Stimulated activated naive CD4-positive, alpha-beta T cell treated with Interleukin-2 at 50 U/mL for 16 hours (primary cell): Measurements from ENCODE around the gene PHF21B.
"Not testable (repeated sequence)": the region's sequence is repeated elsewhere in the genome, so short reads cannot be mapped to it uniquely, and the experiment has no call there.

ENCODE experiments used
- DNase-seq: peaks from one replicate; lab custom pipeline; 2025; lab: John Stamatoyannopoulos, UW

PHF21B gene

DNA sequence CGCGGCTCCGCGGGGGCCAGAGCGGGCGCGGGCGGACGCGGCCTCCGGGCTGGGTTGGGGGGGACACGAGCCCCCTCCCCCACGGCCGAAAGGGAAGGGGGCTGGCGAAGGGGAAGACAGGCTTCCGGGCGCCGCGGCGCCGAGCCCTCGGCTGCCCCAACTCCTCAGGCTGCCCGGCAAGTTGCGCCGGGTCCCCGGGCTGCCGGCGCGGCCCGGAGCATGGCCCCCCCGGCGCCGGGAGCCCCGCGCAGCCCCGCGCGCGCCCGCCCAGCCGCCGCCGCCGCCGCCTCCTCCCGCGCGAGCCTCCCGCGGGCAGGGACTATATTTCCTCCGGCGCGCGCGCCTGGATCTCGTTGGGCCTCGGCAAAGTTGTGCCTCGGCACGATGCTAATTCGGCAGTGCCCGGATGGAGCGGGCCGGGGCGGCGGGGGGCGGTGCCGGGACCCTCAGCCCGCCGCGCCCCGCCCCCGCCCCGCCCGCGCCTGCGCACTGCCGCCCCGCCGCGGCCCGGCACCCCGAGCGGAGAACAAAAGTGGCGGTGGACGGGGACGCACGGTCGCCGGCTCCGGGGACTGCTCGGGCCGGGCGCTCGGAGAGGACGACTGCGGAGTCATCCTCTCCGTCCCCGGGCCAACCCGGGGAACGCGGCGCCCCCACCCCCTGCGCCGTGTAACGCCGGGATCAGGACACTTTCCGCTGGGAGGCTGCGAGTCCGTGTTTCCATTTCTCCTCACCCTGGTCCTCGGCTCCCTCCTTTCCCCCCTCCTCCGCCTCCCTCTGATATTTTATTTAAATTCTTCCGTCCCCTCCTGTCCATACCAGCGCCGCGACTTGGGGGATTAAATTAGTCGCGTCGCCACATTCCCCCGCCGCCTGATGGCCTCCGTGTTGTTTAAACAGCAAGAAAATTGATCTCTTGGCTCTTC, at the start of gene PHF21B:
PHF21B (minus strand) TSS at position 400 of the 926 bp plus-strand sequence. CDS start 456 bp downstream, outside the sequence.
- DNase-seq = no peak

- DNase-seq = no peak
Measured at GRCh38 chr22:45059296-45059695, 49.5 kb upstream of the PHF21B start.

DNA sequence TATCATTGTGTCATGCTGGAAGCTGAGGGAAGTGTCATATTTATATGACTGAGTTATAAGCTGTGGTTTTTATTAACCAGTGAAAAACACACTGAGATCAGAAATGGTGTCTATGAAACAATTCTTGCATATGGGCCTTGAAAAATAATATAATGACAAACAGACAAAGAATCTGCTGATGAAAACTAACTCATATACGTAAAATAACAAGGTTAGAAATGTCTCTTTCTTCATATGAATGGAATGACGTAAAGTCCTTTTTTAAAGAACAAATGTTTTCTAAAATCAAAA, 48.8 kb upstream of the PHF21B start:
- DNase-seq = no peak

DNA sequence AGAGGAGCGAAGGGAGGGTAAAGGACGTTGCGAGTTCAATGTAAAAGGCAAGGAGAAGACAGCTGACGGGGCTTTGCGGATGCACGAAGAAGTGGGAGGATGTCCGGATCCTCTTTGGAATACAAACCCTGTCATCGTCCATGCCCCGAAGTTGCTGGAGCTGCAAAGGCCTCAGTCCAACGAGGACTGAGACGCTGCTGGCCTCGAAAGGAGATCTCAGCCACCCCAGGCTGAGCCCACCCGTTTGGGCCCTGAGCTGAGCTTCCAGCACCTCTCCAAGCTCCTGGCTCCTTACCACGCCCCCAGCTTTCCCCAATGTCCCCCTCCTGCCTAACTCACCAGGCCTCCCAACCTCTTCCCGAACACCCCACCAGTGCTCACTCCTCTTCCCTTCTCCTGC, 46.1 kb upstream of the PHF21B start:
- DNase-seq = no peak

DNA sequence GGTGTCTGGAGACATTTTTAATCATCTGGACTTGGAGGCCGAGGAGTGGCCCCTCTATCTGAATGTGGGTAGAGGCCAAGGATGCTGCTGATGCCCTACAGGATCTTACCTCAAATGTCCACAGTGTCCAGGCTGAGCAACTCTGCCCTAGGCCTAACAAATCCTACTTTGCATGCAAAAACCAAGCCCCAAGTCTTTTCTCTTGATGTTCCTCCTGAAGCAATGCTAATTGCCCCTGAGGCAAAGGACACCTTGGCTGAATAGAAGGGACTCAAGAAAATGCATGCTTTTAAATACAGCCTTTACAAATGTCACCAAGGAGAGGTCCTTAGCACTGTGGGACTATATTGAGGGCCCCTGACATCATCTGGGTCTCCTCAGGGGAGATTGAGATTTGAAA, 43.8 kb upstream of the PHF21B start:
- no peak for DNase-seq

GRCh38 chr22:45053094-45053493, 43.3 kb upstream of the PHF21B start:
- no peak for DNase-seq

DNA sequence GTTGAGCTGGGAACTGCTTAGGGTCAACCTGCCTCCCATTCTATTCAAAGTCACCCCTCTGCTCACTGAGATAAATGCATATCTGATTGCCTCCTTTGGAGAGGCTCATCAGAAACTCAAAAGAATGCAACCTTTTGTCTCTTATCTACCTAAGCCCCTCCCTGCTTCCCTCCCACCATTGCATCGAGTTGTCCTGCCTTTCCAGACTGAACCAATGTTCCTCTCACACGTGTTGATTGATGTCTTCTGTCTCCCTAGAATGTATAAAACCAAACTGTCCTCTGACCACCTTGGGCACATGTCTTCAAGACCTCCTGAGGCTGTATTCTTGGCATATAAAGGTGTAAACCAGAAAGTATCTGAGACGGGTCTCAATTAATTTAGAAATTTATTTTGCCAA, 42.9 kb upstream of the PHF21B start:
- not testable (repeated sequence) for DNase-seq

GRCh38 chr22:45051946-45052345, 42.1 kb upstream of the PHF21B start:
- DNase-seq = no peak

DNA sequence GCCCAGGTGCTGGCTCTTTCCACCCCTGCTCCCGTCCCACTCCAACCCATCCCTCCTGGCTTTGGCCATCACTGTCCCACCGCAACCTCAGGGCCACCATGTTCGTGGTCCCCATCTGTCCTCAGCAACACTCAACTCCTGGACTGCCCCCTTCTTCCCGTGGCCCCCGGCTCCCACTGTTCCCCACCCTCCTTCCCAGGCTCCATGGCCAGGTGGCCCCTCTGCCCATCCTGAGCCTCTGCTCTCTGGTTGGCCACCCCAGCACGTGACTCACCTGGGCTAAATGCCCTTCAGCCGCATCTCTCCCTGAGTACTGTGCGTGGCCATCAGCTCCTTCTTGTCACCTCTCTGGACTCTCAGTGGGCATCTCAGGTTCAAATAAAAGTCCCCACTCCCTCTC, 41.6 kb upstream of the PHF21B start:
- DNase-seq = no peak

GRCh38 chr22:45047260-45047659, 37.5 kb upstream of the PHF21B start:
- no peak for DNase-seq

DNA sequence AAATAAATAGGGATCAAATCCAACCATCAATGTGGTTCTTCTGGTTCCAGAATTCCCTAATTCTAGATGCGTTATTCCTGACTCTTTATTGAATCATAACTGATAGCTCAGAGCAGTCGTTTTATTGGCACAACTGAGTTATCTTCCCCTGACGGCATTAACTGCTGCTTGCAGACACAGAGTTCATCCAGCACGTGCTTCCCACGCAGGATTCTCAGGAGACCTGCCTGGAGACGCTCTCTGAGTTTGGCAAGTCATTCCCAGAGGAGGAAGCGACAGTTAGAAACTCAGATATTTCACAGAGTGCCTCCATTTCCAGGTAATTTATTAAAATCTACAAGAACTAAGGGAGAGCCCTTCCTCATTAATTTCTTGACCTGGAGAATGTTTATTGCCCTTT, 35.4 kb upstream of the PHF21B start:
- DNase-seq = no peak

DNA sequence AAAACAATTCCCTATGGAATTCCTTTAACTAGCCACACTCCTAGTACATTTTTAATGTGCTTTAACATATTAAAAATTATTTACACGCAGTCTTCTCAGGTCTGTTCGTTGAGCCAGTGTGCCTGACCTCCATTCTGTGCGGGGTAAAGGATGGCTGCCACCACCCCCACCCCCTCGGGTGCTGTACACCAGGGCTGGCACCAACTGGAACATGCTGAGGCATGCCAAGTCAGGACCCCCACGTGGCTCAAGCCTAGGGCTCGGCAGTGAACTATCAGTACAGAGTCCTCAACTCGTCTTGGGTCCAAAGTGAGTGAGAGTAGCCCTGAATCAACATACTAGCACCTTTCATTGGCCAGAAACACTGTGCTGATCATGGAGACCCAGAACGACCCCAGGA, 32.5 kb upstream of the PHF21B start:
- no peak for DNase-seq

DNA sequence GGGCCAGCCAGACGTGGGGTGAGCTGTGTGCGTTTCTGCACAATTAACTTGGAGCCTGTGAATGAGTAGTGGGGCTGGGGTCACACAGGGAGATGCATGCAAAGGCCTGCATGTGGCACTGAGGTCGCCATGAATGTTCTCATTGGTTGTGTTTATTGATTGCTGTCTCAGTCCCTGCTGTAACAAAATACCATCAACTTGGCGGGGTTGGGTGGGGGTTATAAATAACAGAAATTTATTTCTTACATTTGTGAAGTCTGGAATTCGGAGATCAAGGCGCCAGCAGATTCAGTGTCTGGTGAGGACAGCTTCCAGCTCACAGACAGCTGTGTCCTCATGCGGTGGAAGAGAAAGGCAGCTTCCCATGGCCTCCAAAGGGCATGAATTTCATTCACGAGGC, 29.3 kb upstream of the PHF21B start:
- no peak for DNase-seq

- DNase-seq = no peak
Measured at GRCh38 chr22:45036154-45036553, 26.3 kb upstream of the PHF21B start.

GRCh38 chr22:45034821-45035220, 25.0 kb upstream of the PHF21B start:
- no peak for DNase-seq

- no peak for DNase-seq
Measured at GRCh38 chr22:45034156-45034555, 24.4 kb upstream of the PHF21B start.

DNA sequence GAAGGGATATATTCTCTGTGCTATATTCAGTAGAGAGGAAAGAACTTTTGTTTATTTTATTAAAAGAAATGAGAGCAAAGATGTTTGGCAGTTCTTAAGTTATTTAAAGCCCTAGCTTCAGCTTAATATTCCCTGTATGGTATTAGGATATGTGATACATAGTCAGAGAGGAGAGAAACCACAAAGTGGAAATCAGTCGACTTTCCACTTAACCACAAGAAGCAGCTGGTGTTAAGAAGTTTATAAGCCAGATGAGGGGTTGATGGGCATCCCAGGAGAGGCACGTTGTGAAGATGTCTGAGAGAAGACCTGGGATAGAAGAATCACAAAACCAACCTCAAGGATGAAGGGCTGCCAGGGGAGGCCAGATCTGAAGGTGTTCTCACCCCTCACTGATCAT, 23.3 kb upstream of the PHF21B start:
- no peak for DNase-seq

GRCh38 chr22:45031629-45032403, 22.0 kb upstream of the PHF21B start:
- DNase-seq = no peak

- DNase-seq = no peak
Measured at GRCh38 chr22:45029501-45029900, 19.7 kb upstream of the PHF21B start.

DNA sequence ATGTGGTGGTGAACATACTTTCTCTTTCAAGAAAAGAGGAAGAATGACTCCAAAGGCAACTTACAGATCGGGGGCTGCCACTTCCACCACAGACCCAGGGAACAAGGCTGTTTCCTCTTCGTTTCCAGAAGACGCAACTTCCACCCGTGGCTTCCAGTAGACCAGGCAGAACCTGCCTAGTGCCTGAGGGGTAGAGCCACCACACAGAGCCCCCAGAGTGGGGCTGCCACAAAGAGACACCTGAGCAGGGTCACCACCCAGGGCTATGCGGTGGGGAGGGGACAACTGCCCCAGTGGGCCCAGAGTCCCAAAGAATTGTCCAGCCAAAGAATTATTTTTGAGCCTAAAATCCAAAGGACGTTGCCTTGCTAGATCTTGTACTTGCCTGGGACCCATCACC, 16.7 kb upstream of the PHF21B start:
- DNase-seq = no peak

DNA sequence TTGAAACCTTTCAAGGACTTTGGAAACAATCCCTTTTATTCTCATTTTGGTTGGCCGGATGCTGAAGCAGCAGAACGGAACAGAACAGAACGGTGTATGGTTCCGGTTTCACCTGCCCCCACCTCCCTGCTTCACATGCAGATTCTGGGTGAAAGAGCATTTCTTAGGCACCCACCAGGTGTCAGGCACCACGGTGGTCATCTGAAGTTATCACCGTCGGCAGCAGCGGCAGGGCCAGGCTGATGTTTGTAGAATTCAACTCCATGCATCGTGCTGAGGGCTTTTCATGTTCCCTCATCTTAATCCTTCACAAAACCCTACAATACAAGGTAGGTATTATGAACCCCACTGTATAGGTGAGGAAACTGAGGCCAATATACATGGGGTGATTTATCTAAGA, 13.6 kb upstream of the PHF21B start:
- no peak for DNase-seq

DNA sequence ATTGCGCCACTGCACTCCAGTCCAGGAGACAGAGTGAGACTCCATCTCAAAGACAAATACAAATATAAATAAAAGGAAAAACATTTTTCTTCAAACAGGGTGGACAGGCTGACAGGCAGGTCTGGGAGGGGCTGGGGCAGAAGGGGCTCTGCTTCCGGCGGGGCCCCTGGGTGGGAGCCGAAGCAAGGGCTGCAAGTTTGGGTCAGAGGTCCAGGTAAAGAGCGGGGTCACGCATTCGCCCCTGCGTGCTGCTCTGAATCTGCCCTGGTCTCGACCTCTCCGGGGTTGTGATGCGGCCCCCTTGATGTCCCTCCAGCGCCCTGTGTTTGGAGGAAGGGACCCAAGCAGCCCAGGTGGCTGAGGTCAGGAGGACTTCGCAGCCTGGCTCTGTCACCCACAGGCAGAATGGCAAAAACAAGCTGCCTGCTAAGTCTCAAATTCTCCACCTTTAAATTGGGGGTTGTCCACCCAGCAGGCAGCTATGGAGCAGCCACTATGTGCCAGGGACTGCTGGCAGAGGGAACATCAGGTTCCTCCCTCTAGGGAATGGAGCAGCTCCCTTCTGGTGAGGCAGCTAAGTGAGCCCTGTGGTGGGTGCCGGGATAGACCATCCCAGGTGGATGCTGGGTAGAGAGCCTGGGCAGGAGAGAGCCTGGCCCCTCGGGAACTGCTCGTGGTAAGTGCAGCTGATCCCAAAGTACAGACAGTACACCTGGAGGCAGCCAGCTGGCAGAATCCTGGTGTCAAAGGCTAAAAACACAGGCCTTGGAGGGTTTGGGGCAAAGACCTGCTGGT, 10.3 kb upstream of the PHF21B start:
- no peak for DNase-seq

DNA sequence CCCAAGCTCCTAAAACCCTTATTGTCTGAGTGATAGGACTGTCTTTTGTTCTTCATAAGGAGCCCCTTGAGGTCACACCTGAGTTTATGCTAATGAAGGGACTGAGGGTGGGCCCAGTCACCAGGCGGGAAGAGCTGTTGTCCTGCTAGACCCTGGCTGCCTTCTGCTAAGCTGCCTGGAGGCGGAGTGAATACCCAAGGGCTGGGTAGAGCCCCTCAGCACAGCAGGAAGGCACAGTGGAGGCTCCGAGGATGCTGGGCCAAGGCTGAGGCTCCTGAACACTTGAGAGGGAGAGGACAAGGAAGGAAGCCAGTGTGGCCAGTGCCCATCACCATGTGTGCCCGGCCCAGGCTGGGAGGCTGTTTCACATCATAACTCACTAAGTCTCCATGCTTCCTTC, 4.8 kb upstream of the PHF21B start:
- no peak for DNase-seq
